ENCODE data around the gene PIK3AP1. TPM values are rescaled to one million over a fixed set of nuclear protein-coding genes. Genes with fewer than 3 reads are reported as not detected.

Gene PIK3AP1
- total and polyA plus RNA-seq, 2 of the 8 experiments (the other 6 are each of a cell fraction or from before 2014, with no cell fraction given) = 1.9 to 4.5 TPM

- TF ChIP-seq CHD7 (IDR thresholded peaks at IDR 0.05; ENCODE audit: insufficient replicate concordance, low read length) = no peak
Observed at GRCh38 chr10:96703358-96703757, 17.0 kb downstream of the PIK3AP1 start (continued).

Measured in H1 (cell line).